RWPE2 (cell line): ENCODE data around the gene TCERG1L.
"Not testable (repeated sequence)": the region's sequence is repeated elsewhere in the genome, so short reads cannot be mapped to it uniquely, and the experiment has no call there.

Source experiments
- ATAC-seq: fragments of 200-7000 bp; cut with Tn5 transposase; 3 replicates; pipeline ENCODE4 v1.9.1; 2021; ENCODE audit warnings: low read depth
- DNase-seq: peaks from one replicate; pipeline ENCODE4 v3.0.0-alpha.2; 2020; ENCODE audit warnings: low spot score
- H3K27ac ChIP-seq: fragments of 450-650 bp; 2 replicates; pipeline ENCODE4 v1.5.1; 2017; ENCODE audit warnings: mild to moderate bottlenecking; ENCODE audit not compliant: poor library complexity, severe bottlenecking
- H3K27me3 ChIP-seq: fragments of 250-450 bp; sonication (Bioruptor Pico); 2 replicates; pipeline ENCODE4 v1.5.1; 2021; ENCODE audit warnings: mild to moderate bottlenecking, moderate library complexity; ENCODE audit not compliant: insufficient read depth, poor library complexity, severe bottlenecking
- H3K36me3 ChIP-seq: fragments of 250-450 bp; sonication (Bioruptor Pico); 2 replicates; pipeline ENCODE4 v1.5.1; 2020; ENCODE audit warnings: low read depth, mild to moderate bottlenecking, moderate library complexity
- H3K4me1 ChIP-seq: fragments of 250-450 bp; sonication (Bioruptor Pico); 2 replicates; pipeline ENCODE4 v1.5.1; 2021; ENCODE audit warnings: mild to moderate bottlenecking, moderate library complexity; ENCODE audit not compliant: insufficient read depth, poor library complexity, severe bottlenecking
- H3K4me3 ChIP-seq: fragments of 250-450 bp; sonication (Bioruptor Pico); 2 replicates; pipeline ENCODE4 v1.5.1; 2021; ENCODE audit warnings: mild to moderate bottlenecking, moderate library complexity; ENCODE audit not compliant: severe bottlenecking
- H3K9me3 ChIP-seq: fragments of 250-450 bp; sonication (Bioruptor Pico); 2 replicates; pipeline ENCODE4 v1.5.1; 2021; ENCODE audit warnings: mild to moderate bottlenecking, moderate library complexity; ENCODE audit not compliant: severe bottlenecking
- CTCF ChIP-seq: fragments of 450-650 bp; IDR thresholded peaks from one replicate; pipeline ENCODE4 v1.5.1; 2017; ENCODE audit warnings: mild to moderate bottlenecking, moderate library complexity; ENCODE audit not compliant: poor library complexity, severe bottlenecking

Gene TCERG1L

GRCh38 chr10:131081376-131081775 lies 230.1 kb downstream of the TCERG1L start:
- TF ChIP-seq CTCF = no peak
- H3K4me3 ChIP-seq = no peak overlapping the region
- no peaks in the 10 kb centered on the region for H3K27me3 ChIP-seq
- no peaks in the 10 kb centered on the region for H3K9me3 ChIP-seq
- no peak overlapping the region for H3K27ac ChIP-seq
- no peak for ATAC-seq
- no peaks in the 10 kb centered on the region for H3K4me1 ChIP-seq
- no peaks in the 10 kb centered on the region for H3K36me3 ChIP-seq
- no peak for DNase-seq

GRCh38 chr10:131080571-131080970 lies 230.9 kb downstream of the TCERG1L start:
- Histone ChIP-seq H3K27ac (no peak overlapping the region), H3K4me3 (no peak overlapping the region), H3K4me1 (no peaks in the 10 kb centered on the region), H3K9me3 (no peaks in the 10 kb centered on the region), H3K36me3 (no peaks in the 10 kb centered on the region), H3K27me3 (no peaks in the 10 kb centered on the region)
- no peak for TF ChIP-seq CTCF
- ATAC-seq (no peak), DNase-seq (no peak)

GRCh38 chr10:131079314-131079713 lies 232.2 kb downstream of the TCERG1L start:
- Histone ChIP-seq H3K4me1 (no peaks in the 10 kb centered on the region), H3K9me3 (no peaks in the 10 kb centered on the region), H3K27ac (no peak overlapping the region), H3K36me3 (no peaks in the 10 kb centered on the region), H3K27me3 (no peaks in the 10 kb centered on the region), H3K4me3 (no peak overlapping the region)
- DNase-seq (no peak), ATAC-seq (no peak)
- no peak for TF ChIP-seq CTCF

- H3K27me3 ChIP-seq, DNase-seq, H3K4me1 ChIP-seq, H3K4me3 ChIP-seq, H3K27ac ChIP-seq, H3K9me3 ChIP-seq, ATAC-seq, H3K36me3 ChIP-seq: not testable (repeated sequence)
Measured at GRCh38 chr10:131078882-131079280, 232.6 kb downstream of the TCERG1L start.

- H3K9me3 ChIP-seq = no peaks in the 10 kb centered on the region
- H3K27me3 ChIP-seq = no peaks in the 10 kb centered on the region
- TF ChIP-seq CTCF = no peak
- H3K27ac ChIP-seq = no peak overlapping the region
- no peak for DNase-seq
- no peak overlapping the region for H3K4me3 ChIP-seq
- no peaks in the 10 kb centered on the region for H3K4me1 ChIP-seq
- ATAC-seq = no peak
- no peaks in the 10 kb centered on the region for H3K36me3 ChIP-seq
Measured at GRCh38 chr10:131078131-131078881, 233.2 kb downstream of the TCERG1L start.
